Right cardiac atrium (tissue), 5 donors: ENCODE measurements around the gene SFSWAP. TPM values are rescaled to one million over a fixed set of nuclear protein-coding genes. Genes with fewer than 3 reads are reported as not detected.
A peak's percentile ranks its signal among the peaks of the same experiment; 100 is the strongest.

Experiments
- ATAC-seq, 2 donors: fragments of 200-7000 bp; cut with Tn5 transposase; one replicate each; pipeline versions ENCODE4 v1.8.0 to v1.9.1; 2020; ENCODE audit warnings: moderate library complexity in 2 of 2, mild to moderate bottlenecking in 1 of 2
- DNase-seq, 3 donors: peaks; one replicate each; pipeline ENCODE4 v3.0.0-alpha.2; 2020
- H3K27ac ChIP-seq: one replicate; pipeline ENCODE4 v1.5.1; 2013; ENCODE audit warnings: mild to moderate bottlenecking, low read length, control low read depth, moderate library complexity
- H3K27me3 ChIP-seq: one replicate; pipeline ENCODE4 v1.6.1; 2013; ENCODE audit not compliant: control insufficient read depth, insufficient read depth
- H3K4me1 ChIP-seq: one replicate; pipeline ENCODE4 v1.6.1; 2013; ENCODE audit warnings: low read length; ENCODE audit not compliant: control insufficient read depth, insufficient read depth
- H3K4me3 ChIP-seq: one replicate; pipeline ENCODE4 v1.5.1; 2013; ENCODE audit warnings: low read length, control low read depth
- H3K9me3 ChIP-seq: one replicate; pipeline ENCODE4 v1.6.1; 2013; ENCODE audit warnings: low read length; ENCODE audit not compliant: control insufficient read depth
- WGBS: extraction: QIAGEN DNeasy Blood & Tissue Kit; methylation state at CpG from one replicate; pipeline ENCODE4 v1.1.7; 2013; 5-methylcytosine and 5-hydroxymethylcytosine counted together
- intact Hi-C, 4 donors: fragments of 100-400 bp; cut with DNase I; formaldehyde crosslinking; loops; one replicate each; pipeline versions ENCODE4 v1.11.0 to v1.14.0; 2022 to 2023
- polyA plus RNA-seq: library from polyadenylated mRNA; stranded (reverse); fragments of 200-250 nt; gene quantifications from one replicate; pipeline ENCODE4 v1.2.3, GENCODE V29; 2013
- total RNA-seq, 4 donors: library from RNA; stranded (reverse); fragmentation: NEBNext Ultra II Directional; extraction: Animal tissue kit (Norgen Biotek cat#: 25700); gene quantifications; one replicate each; pipeline ENCODE4 v1.2.1, GENCODE V29; 2021
- donor health status: healthy with polysubstance abuse.
- donor health status: DM: no; HTN: yes; CAD: no.
- donor health status: DM: no; HTN: no; CAD: no.
- donor health status: DM: no; HTN: yes; CAD: no; lungs with severe emphysema.
- donor health status: DM: yes; HTN: yes; CAD: no.

Gene SFSWAP
- total and polyA plus RNA-seq, 5 donors, result 16.6 to 24.1 (median 22.2) TPM

- 83% methylated on average over 14 of the region's 14 CpGs for WGBS
- no peak for ATAC-seq
- no peak for DNase-seq
- intact Hi-C loops, result no loop called here
- Histone ChIP-seq H3K27ac (no peak overlapping the region), H3K27me3 (no peaks in the 10 kb centered on the region), H3K4me1 (no peaks in the 10 kb centered on the region), H3K4me3 (no peak overlapping the region), H3K9me3 (no peaks in the 10 kb centered on the region)
Measured at GRCh38 chr12:131795064-131795463, 84.2 kb downstream of the SFSWAP start.

GRCh38 chr12:131795690-131796410 is 85.0 kb downstream of the SFSWAP start:
- H3K4me3 ChIP-seq, result no peak overlapping the region
- DNase-seq, result no peak
- intact Hi-C loops, result no loop called here
- H3K27me3 ChIP-seq, result no peaks in the 10 kb centered on the region
- no peaks in the 10 kb centered on the region for H3K4me1 ChIP-seq
- no peaks in the 10 kb centered on the region for H3K9me3 ChIP-seq
- 74% methylated on average over 13 of the region's 15 CpGs for WGBS
- no peak for ATAC-seq
- no peak overlapping the region for H3K27ac ChIP-seq

- H3K27ac ChIP-seq, result no peak overlapping the region
- intact Hi-C loops, result no loop called here
- no peaks in the 10 kb centered on the region for H3K4me1 ChIP-seq
- no peak for DNase-seq
- H3K9me3 ChIP-seq, result no peaks in the 10 kb centered on the region
- H3K27me3 ChIP-seq, result no peaks in the 10 kb centered on the region
- H3K4me3 ChIP-seq, result no peak overlapping the region
- WGBS, result 93% methylated on average over 6 of the region's 6 CpGs
- ATAC-seq, result no peak
Measured at GRCh38 chr12:131796411-131796736, 85.5 kb downstream of the SFSWAP start.

- no peaks in the 10 kb centered on the region for H3K9me3 ChIP-seq
- 90% methylated on average over 28 of the region's 28 CpGs for WGBS
- intact Hi-C loops, result no loop called here
- no peak overlapping the region for H3K27ac ChIP-seq
- ATAC-seq, result no peak
- DNase-seq, result peak in 1 of 3 donors; percentile 56
- H3K4me1 ChIP-seq, result no peaks in the 10 kb centered on the region
- no peaks in the 10 kb centered on the region for H3K27me3 ChIP-seq
- no peak overlapping the region for H3K4me3 ChIP-seq
Measured at GRCh38 chr12:131796754-131797587, 86.1 kb downstream of the SFSWAP start.

GRCh38 chr12:131797588-131797934 is 86.7 kb downstream of the SFSWAP start:
- no peaks in the 10 kb centered on the region for H3K4me1 ChIP-seq
- H3K27me3 ChIP-seq, result no peaks in the 10 kb centered on the region
- no peak overlapping the region for H3K4me3 ChIP-seq
- no peak for ATAC-seq
- 87% methylated on average over 10 of the region's 10 CpGs for WGBS
- H3K9me3 ChIP-seq, result no peaks in the 10 kb centered on the region
- intact Hi-C loops, result no loop called here
- peak in 1 of 3 donors; percentile 59 for DNase-seq
- no peak overlapping the region for H3K27ac ChIP-seq

GRCh38 chr12:131799195-131799594 is 88.3 kb downstream of the SFSWAP start:
- Histone ChIP-seq H3K27me3 (no peaks in the 10 kb centered on the region), H3K9me3 (no peaks in the 10 kb centered on the region), H3K4me3 (no peak overlapping the region), H3K27ac (no peak overlapping the region), H3K4me1 (no peaks in the 10 kb centered on the region)
- WGBS, result 93% methylated on average over 21 of the region's 21 CpGs
- intact Hi-C loops, result no loop called here
- DNase-seq (no peak), ATAC-seq (no peak)

- intact Hi-C loops, result no loop called here
- H3K4me1 ChIP-seq, result no peaks in the 10 kb centered on the region
- no peak overlapping the region for H3K27ac ChIP-seq
- WGBS, result 87% methylated on average over 29 of the region's 29 CpGs
- H3K27me3 ChIP-seq, result no peaks in the 10 kb centered on the region
- ATAC-seq, result no peak
- H3K4me3 ChIP-seq, result no peak overlapping the region
- H3K9me3 ChIP-seq, result no peaks in the 10 kb centered on the region
- no peak for DNase-seq
Measured at GRCh38 chr12:131799828-131800593, 89.1 kb downstream of the SFSWAP start.

- Histone ChIP-seq H3K9me3 (no peaks in the 10 kb centered on the region), H3K4me1 (no peaks in the 10 kb centered on the region), H3K27me3 (no peaks in the 10 kb centered on the region), H3K4me3 (no peak overlapping the region), H3K27ac (no peak overlapping the region)
- no peak for DNase-seq
- intact Hi-C loops, result no loop called here
- no peak for ATAC-seq
- WGBS, result 92% methylated on average over 20 of the region's 20 CpGs
Measured at GRCh38 chr12:131800594-131801135, 89.8 kb downstream of the SFSWAP start.

- Histone ChIP-seq H3K9me3 (no peaks in the 10 kb centered on the region), H3K4me1 (no peaks in the 10 kb centered on the region), H3K27me3 (no peaks in the 10 kb centered on the region), H3K27ac (no peak overlapping the region), H3K4me3 (no peak overlapping the region)
- no peak for ATAC-seq
- 79% methylated on average over 32 of the region's 35 CpGs for WGBS
- intact Hi-C loops, result no loop called here
- DNase-seq, result no peak
Measured at GRCh38 chr12:131801254-131801866, 90.5 kb downstream of the SFSWAP start.

- WGBS, result 30% methylated on average over 11 of the region's 11 CpGs
- ATAC-seq (peak in 1 of 2 donors; percentile 49), DNase-seq (peak in 1 of 3 donors; percentile 75)
- no peak overlapping the region for H3K27ac ChIP-seq
- H3K27me3 ChIP-seq, result no peaks in the 10 kb centered on the region
- no peaks in the 10 kb centered on the region for H3K4me1 ChIP-seq
- H3K4me3 ChIP-seq, result no peak overlapping the region
- intact Hi-C loops, result no loop called here
- no peaks in the 10 kb centered on the region for H3K9me3 ChIP-seq
Measured at GRCh38 chr12:131803961-131804521, 93.2 kb downstream of the SFSWAP start.
